ENCODE measurements around the gene HUNK.
"Not testable (repeated sequence)": the region's sequence is repeated elsewhere in the genome, so short reads cannot be mapped to it uniquely, and the experiment has no call there.

The HUNK gene

GRCh38 chr21:31918250-31918775, 45.5 kb downstream of the HUNK start:
- DNase-seq (ENCODE audit: low read depth, low spot score), result no peak

GRCh38 chr21:31920275-31920674, 47.5 kb downstream of the HUNK start:
- no peak for DNase-seq (ENCODE audit: low read depth, low spot score)

- no peak for DNase-seq (ENCODE audit: low read depth, low spot score)
Measured at GRCh38 chr21:31921079-31921478, 48.3 kb downstream of the HUNK start.

- DNase-seq (ENCODE audit: low read depth, low spot score), result no peak
Measured at GRCh38 chr21:31922881-31923280, 50.1 kb downstream of the HUNK start.

- no peak for DNase-seq (ENCODE audit: low read depth, low spot score)
Measured at GRCh38 chr21:31923756-31924155, 50.9 kb downstream of the HUNK start.

GRCh38 chr21:31924548-31924947, 51.7 kb downstream of the HUNK start:
- DNase-seq (ENCODE audit: low read depth, low spot score), result no peak

- DNase-seq (ENCODE audit: low read depth, low spot score), result no peak
Measured at GRCh38 chr21:31926498-31926897, 53.7 kb downstream of the HUNK start.

- no peak for DNase-seq (ENCODE audit: low read depth, low spot score)
Measured at GRCh38 chr21:31927689-31928353, 55.0 kb downstream of the HUNK start.

GRCh38 chr21:31928656-31929055, 55.8 kb downstream of the HUNK start:
- no peak for DNase-seq (ENCODE audit: low read depth, low spot score)

GRCh38 chr21:31929548-31929947, 56.7 kb downstream of the HUNK start:
- DNase-seq (ENCODE audit: low read depth, low spot score), result no peak

- DNase-seq (ENCODE audit: low read depth, low spot score), result no peak
Measured at GRCh38 chr21:31930001-31930400, 57.2 kb downstream of the HUNK start.

- DNase-seq (ENCODE audit: low read depth, low spot score), result no peak
Measured at GRCh38 chr21:31931644-31932469, 59.0 kb downstream of the HUNK start.

- no peak for DNase-seq (ENCODE audit: low read depth, low spot score)
Measured at GRCh38 chr21:31932470-31932764, 59.6 kb downstream of the HUNK start.

- DNase-seq (ENCODE audit: low read depth, low spot score), result no peak
Measured at GRCh38 chr21:31937303-31937702, 64.5 kb downstream of the HUNK start.

GRCh38 chr21:31938330-31939301, 65.8 kb downstream of the HUNK start:
- no peak for DNase-seq (ENCODE audit: low read depth, low spot score)

GRCh38 chr21:31941694-31942093, 68.9 kb downstream of the HUNK start:
- DNase-seq (ENCODE audit: low read depth, low spot score), result no peak

- no peak for DNase-seq (ENCODE audit: low read depth, low spot score)
Measured at GRCh38 chr21:31943561-31943960, 70.7 kb downstream of the HUNK start.

- DNase-seq (ENCODE audit: low read depth, low spot score), result no peak
Measured at GRCh38 chr21:31945141-31945540, 72.3 kb downstream of the HUNK start.

- DNase-seq (ENCODE audit: low read depth, low spot score), result no peak
Measured at GRCh38 chr21:31945546-31945945, 72.7 kb downstream of the HUNK start.

- DNase-seq (ENCODE audit: low read depth, low spot score), result no peak
Measured at GRCh38 chr21:31946231-31946630, 73.4 kb downstream of the HUNK start.

GRCh38 chr21:31946876-31947550, 74.2 kb downstream of the HUNK start:
- DNase-seq (ENCODE audit: low read depth, low spot score), result not testable (repeated sequence)
